Measurements from ENCODE around the gene TTLL10.

GRCh38 chr1:1228187-1228586, 54.5 kb downstream of the TTLL10 start:
- TF ChIP-seq CTCF (conservative IDR thresholded peaks at IDR 0.05 in 1 of 2, IDR thresholded peaks at IDR 0.05 in 1 of 2; ENCODE audit: extremely low read depth in 1 of 2, insufficient read depth in 1 of 2, low read depth in 1 of 2, low read length in 2 of 2) = no peak
- TF ChIP-seq EZH2 (IDR thresholded peaks at IDR 0.05; ENCODE audit: borderline replicate concordance, low read length) = no peak
